ENCODE measurements around the gene AFF3.
"Not testable (repeated sequence)": the region's sequence is repeated elsewhere in the genome, so short reads cannot be mapped to it uniquely, and the experiment has no call there.

The AFF3 gene

DNA sequence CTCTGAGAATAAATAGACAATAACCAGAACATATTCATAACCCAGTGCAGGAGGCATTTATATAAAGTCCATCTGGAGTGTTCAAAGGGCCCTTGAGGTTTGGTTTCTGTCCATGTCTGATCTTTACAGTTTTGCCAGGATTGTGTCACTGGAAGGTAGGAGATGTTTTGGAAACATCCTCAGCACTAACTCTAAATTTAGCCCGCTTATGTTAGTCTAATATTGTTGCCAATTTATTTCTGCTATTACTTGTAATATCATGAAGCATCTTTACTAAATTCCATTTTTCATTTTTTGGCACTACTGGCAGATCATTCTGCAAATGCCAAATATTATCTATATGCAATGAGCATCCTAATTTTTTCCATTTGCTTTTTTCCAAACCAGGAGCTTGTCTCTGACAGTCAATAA, 630.2 kb downstream of the AFF3 start:
- no peak overlapping the region for H3K4me3 ChIP-seq (ENCODE audit: low read depth, low read length)
- DNase-seq (ENCODE audit: low read depth) = no peak
- TF ChIP-seq, protein P1, sequence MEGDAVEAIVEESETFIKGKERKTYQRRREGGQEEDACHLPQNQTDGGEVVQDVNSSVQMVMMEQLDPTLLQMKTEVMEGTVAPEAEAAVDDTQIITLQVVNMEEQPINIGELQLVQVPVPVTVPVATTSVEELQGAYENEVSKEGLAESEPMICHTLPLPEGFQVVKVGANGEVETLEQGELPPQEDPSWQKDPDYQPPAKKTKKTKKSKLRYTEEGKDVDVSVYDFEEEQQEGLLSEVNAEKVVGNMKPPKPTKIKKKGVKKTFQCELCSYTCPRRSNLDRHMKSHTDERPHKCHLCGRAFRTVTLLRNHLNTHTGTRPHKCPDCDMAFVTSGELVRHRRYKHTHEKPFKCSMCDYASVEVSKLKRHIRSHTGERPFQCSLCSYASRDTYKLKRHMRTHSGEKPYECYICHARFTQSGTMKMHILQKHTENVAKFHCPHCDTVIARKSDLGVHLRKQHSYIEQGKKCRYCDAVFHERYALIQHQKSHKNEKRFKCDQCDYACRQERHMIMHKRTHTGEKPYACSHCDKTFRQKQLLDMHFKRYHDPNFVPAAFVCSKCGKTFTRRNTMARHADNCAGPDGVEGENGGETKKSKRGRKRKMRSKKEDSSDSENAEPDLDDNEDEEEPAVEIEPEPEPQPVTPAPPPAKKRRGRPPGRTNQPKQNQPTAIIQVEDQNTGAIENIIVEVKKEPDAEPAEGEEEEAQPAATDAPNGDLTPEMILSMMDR (IDR thresholded peaks at IDR 0.05; ENCODE audit: control insufficient read depth, extremely low read depth, insufficient read depth) = no peak

DNA sequence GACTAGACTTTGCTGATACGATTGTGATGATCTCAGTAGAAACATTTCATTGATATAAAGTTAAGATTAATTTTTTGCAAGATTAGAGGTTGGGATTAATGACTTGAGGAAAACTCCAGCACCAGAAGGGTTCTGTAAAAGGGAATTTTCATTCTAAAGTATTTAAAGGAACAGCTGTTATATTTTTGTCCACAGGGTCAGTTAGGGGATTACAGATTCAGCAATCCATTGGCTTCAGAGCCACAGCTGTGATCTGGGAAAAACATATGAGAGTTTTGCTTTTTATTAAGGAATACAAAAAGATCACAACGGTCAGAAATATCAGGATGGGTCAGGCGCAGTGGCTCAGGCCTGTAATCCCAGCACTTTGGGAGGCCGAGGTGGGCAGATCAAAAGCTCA, 633.0 kb downstream of the AFF3 start:
- TF ChIP-seq, protein P1 (IDR thresholded peaks at IDR 0.05; ENCODE audit: control insufficient read depth, extremely low read depth, insufficient read depth) = no peak
- H3K4me3 ChIP-seq (ENCODE audit: low read depth, low read length) = no peak overlapping the region
- no peak for DNase-seq (ENCODE audit: low read depth)

DNA sequence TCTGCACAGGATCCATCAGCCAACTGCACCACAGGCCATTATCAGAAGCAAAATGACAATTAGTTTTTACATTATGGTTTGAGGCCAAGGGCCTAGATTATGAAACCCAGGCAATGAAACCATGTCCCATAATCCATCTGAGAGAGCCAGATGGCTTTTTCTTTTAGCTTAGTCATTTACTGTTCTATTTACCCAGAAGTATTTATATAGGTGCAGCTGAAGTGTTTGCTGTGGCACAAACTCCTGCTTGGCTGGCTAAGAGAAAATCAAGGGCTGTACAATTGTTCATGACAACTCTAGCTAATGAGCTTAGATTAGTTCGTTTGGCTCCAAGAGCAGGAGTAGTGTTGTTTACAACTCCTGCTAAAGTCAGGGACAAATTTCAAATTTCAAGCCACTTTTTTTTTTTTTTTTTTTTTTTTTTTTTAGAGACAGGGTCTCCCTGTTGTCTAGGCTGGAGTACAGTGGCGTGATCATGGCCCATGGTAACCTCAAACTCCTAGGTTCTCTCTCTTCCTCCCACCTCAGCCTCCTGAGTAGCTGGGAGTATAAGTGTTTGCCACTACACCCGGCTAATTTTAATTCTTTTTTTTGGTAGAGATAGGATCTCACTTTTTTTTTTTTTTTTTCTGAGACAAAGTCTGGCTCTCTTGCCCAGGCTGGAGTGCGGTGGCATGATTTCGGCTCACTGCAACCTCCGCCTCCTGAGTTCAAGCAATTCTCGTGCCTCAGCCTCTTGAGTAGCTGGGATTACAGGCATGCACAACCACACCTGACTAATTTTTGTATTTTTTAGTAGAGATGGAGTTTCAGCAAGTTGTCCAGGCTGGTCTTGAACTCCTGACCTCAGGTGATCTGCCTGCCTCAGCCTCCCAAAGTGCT, 634.2 kb downstream of the AFF3 start:
- TF ChIP-seq, protein P1 (IDR thresholded peaks at IDR 0.05; ENCODE audit: control insufficient read depth, extremely low read depth, insufficient read depth) = no peak
- DNase-seq (ENCODE audit: low read depth) = peak; percentile 25
- H3K4me3 ChIP-seq (ENCODE audit: low read depth, low read length) = no peak overlapping the region

DNA sequence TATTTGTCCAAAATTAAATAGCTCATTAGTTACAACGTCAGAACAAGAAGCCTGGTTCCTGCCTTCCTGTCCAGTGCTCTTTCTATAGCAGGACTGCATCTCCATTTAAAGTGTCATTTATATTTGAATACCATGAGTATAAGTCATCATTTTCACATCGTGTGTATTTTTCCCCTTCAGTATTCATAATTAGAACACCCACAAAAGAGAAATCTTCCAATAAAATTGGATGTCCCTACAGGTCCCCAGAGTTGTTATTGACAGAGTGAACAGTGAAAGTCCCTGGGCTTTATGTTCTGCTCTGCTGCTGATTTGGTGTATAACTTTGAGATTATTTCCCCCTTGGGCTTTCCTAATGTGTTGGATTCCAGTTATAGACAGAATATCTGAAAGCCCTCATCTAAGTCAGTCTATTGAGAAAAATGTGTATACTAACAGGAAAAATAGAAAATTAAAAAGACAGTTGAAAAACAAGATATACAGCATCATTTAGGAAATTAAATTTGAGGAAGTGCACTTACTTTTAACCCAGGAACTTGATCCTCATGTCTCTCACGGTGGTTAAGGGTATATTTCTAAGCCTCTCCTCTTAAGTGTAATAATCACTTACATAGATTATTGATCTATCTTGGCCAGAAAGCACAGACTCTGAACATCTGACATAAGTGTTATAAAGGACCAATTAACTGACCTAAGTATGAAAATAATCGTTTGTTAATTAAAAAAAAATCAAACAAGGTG, 637.4 kb downstream of the AFF3 start:
- TF ChIP-seq, protein P1 (IDR thresholded peaks at IDR 0.05; ENCODE audit: control insufficient read depth, extremely low read depth, insufficient read depth) = no peak
- no peak for DNase-seq (ENCODE audit: low read depth)
- no peak overlapping the region for H3K4me3 ChIP-seq (ENCODE audit: low read depth, low read length)

DNA sequence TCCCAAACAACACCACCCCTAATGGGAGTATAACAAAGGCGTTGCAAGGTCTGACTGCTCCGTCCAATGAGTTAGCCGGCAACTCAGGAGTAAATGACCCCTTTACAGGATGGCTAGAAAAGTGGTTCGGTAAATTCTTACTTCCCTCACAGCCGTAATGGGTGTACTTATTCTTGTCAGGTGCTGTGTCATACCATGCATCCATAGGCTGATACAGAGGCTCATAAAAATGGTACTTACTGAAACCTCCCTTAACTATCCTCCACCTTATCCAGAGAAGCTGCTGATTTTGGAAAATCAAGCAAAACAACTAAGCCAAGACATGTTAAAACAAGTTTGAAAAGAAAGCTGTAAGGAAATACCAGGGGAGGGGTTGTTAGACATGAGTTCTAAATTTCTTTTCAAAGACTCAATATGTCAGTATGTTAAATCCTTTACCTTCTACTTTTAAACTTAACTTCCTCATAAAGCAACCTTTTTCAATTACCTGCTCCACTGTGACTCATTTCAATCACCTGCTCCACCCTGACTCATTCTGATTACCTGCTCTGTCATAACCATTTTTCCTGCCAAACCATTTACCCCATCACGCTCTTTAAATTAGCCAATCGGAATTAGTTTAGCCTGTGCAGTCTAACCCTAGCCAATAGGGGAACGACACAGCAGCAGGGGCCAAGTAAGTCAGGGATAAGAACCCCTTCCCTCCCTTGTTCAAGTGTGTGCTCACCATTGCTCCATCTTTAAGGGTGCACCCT, 638.6 kb downstream of the AFF3 start:
- not testable (repeated sequence) for DNase-seq (ENCODE audit: low read depth); H3K4me3 ChIP-seq (ENCODE audit: low read depth, low read length)

DNA sequence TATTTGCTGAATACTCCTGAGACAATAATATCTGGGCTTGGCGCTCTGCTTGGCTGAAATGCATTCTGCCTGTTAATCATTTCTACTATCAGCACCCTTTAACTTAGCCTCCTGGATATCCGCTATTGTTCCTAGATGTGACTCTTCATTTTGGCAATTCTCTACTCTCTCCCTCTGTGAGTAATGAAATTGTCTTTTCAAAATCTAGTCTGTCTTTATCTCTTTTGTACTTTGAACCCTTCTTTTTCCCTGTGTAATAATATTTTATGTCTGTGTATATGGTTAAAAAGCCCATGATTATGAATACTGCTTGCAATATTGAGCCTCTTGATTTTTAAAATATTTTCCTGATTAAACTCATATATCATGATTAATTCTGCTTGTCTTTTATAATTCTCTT, 646.4 kb downstream of the AFF3 start:
- TF ChIP-seq, protein P1 (IDR thresholded peaks at IDR 0.05; ENCODE audit: control insufficient read depth, extremely low read depth, insufficient read depth) = no peak

More for the DNA sequence above, 646.4 kb downstream of the AFF3 start:
- no peak for DNase-seq (ENCODE audit: low read depth)
- H3K4me3 ChIP-seq (ENCODE audit: low read depth, low read length) = no peak overlapping the region

Measured in LNCaP clone FGC (cell line).